Liver (tissue), 9 donors: ENCODE measurements around the gene BPIFB3. TPM values are rescaled to one million over a fixed set of nuclear protein-coding genes. Genes with fewer than 3 reads are reported as not detected.

Experiments used
- DNase-seq: peaks from one replicate; pipeline ENCODE4 v3.0.0-alpha.2; 2017; ENCODE audit warnings: low spot score
- H3K27ac ChIP-seq, 2 donors: one replicate each; pipeline ENCODE4 v1.7.0; 2013; ENCODE audit warnings: inconsistent platforms in 2 of 2, low read length in 2 of 2, control low read depth in 1 of 2, low read depth in 1 of 2, mild to moderate bottlenecking in 1 of 2
- H3K27me3 ChIP-seq, 4 donors: one replicate each; pipeline versions ENCODE4 v1.6.1 to v1.7.0; 2013; ENCODE audit warnings: low read length in 3 of 4, inconsistent platforms in 1 of 4, mild to moderate bottlenecking in 1 of 4, moderate library complexity in 1 of 4; ENCODE audit not compliant: control insufficient read depth in 4 of 4, insufficient read depth in 4 of 4
- H3K36me3 ChIP-seq, 4 donors: one replicate each; pipeline versions ENCODE4 v1.6.1 to v1.7.0; 2013; ENCODE audit warnings: low read length in 3 of 4, mild to moderate bottlenecking in 3 of 4, low read depth in 1 of 4, moderate library complexity in 1 of 4; ENCODE audit not compliant: control insufficient read depth in 4 of 4, insufficient read depth in 3 of 4
- H3K4me1 ChIP-seq, 4 donors: one replicate each; pipeline versions ENCODE4 v1.6.1 to v1.7.0; 2013; ENCODE audit warnings: low read length in 3 of 4, mild to moderate bottlenecking in 3 of 4, moderate library complexity in 1 of 4; ENCODE audit not compliant: control insufficient read depth in 4 of 4, insufficient read depth in 4 of 4
- H3K4me3 ChIP-seq, 3 donors: one replicate each; pipeline versions ENCODE4 v1.6.1 to v1.7.0; 2013; ENCODE audit warnings: low read length in 3 of 3, control low read depth in 1 of 3, low read depth in 1 of 3, mild to moderate bottlenecking in 1 of 3
- H3K9ac ChIP-seq, 2 donors: one replicate each; pipeline ENCODE4 v1.7.0; 2013; ENCODE audit warnings: low read length in 2 of 2, mild to moderate bottlenecking in 2 of 2, moderate library complexity in 2 of 2, control low read depth in 1 of 2, low read depth in 1 of 2
- H3K9me3 ChIP-seq, 4 donors: one replicate each; pipeline versions ENCODE4 v1.6.1 to v1.7.0; 2013; ENCODE audit warnings: low read length in 3 of 4; ENCODE audit not compliant: control insufficient read depth in 4 of 4
- CTCF ChIP-seq: fragments of 150-350 bp; IDR thresholded peaks from 2 replicates; pipeline ENCODE4 v1.5.1; 2017; ENCODE audit warnings: improper control_type of control experiment, low read depth, low read length; ENCODE audit not compliant: missing input control
- EGR1 ChIP-seq, 2 donors: IDR thresholded peaks; 2 replicates each; pipeline ENCODE4 v1.6.1; 2016 to 2018; ENCODE audit warnings: antibody characterized with exemption in 2 of 2, low read depth in 2 of 2
- FOXA1 ChIP-seq: IDR thresholded peaks from 2 replicates; pipeline ENCODE4 v1.6.1; 2016; ENCODE audit warnings: antibody characterized with exemption
- FOXA2 ChIP-seq: IDR thresholded peaks from 2 replicates; pipeline ENCODE4 v1.6.1; 2016; ENCODE audit warnings: antibody characterized with exemption
- GABPA ChIP-seq, 2 donors: IDR thresholded peaks in 1 of 2; conservative IDR thresholded peaks in 1 of 2; 2 replicates each; pipeline ENCODE4 v1.6.1; 2016; ENCODE audit warnings: antibody characterized with exemption in 2 of 2, mild to moderate bottlenecking in 1 of 2, moderate library complexity in 1 of 2
- HNF4A ChIP-seq, 2 donors: conservative IDR thresholded peaks; 2 replicates each; pipeline ENCODE4 v1.6.1; 2016; ENCODE audit warnings: antibody characterized with exemption in 2 of 2, mild to moderate bottlenecking in 2 of 2
- JUND ChIP-seq, 2 donors: IDR thresholded peaks; 2 replicates each; pipeline ENCODE4 v1.6.1; 2016; ENCODE audit warnings: antibody characterized with exemption in 2 of 2
- MAX ChIP-seq: IDR thresholded peaks from 2 replicates; pipeline ENCODE4 v1.6.1; 2016; ENCODE audit warnings: antibody characterized with exemption
- REST ChIP-seq: IDR thresholded peaks from 2 replicates; pipeline ENCODE4 v1.6.1; 2016; ENCODE audit warnings: antibody characterized with exemption, mild to moderate bottlenecking
- SP1 ChIP-seq: IDR thresholded peaks from 2 replicates; pipeline ENCODE4 v1.6.1; 2018; ENCODE audit warnings: antibody characterized with exemption, mild to moderate bottlenecking
- YY1 ChIP-seq: IDR thresholded peaks from 2 replicates; pipeline ENCODE4 v1.6.1; 2016; ENCODE audit warnings: antibody characterized with exemption, mild to moderate bottlenecking
- WGBS: extraction: QIAGEN DNeasy Blood & Tissue Kit; methylation state at CpG from one replicate; pipeline ENCODE4 v1.1.7; 2013; 5-methylcytosine and 5-hydroxymethylcytosine counted together
- polyA plus RNA-seq, 2 donors: library from polyadenylated mRNA; stranded (reverse) in 1 of 2; unstranded in 1 of 2; fragments of 200-250 nt in 1 of 2; fragments of >200 nt in 1 of 2; fragmentation: Nextera tagmentation in 1 of 2; extraction: Ambion mirVana in 1 of 2; gene quantifications; one replicate each; pipeline versions ENCODE4 v1.2.1 to v1.2.3, GENCODE V29; 2013 to 2015
- total RNA-seq, 2 donors: library from RNA; depleted of rRNA; stranded (reverse); fragments of >200 nt; gene quantifications; one replicate each; pipeline ENCODE4 v1.2.3, GENCODE V29; 2014
- donor health status: healthy.
- donor health status: healthy.
- donor health status: healthy.
- donor health status: healthy.
- donor health status: healthy.

The BPIFB3 gene
- total and polyA plus RNA-seq, 4 donors = not detected

- H3K27ac ChIP-seq = no peak overlapping the region
- WGBS = 72% methylated on average over 6 of the region's 6 CpGs
- TF ChIP-seq HNF4A (conservative IDR thresholded peaks at IDR 0.05) (no peak), YY1 (no peak), JUND (IDR thresholded peaks at IDR 0.05) (no peak), REST (no peak), FOXA2 (no peak), FOXA1 (no peak), GABPA (IDR thresholded peaks at IDR 0.05 in 1 of 2, conservative IDR thresholded peaks at IDR 0.05 in 1 of 2) (no peak), SP1 (no peak), MAX (no peak), EGR1 (IDR thresholded peaks at IDR 0.05; ENCODE audit: low read depth in 2 of 2) (no peak), CTCF (no peak)
- DNase-seq = no peak
- H3K9me3 ChIP-seq = no peaks in the 10 kb centered on the region
- H3K9ac ChIP-seq = no peak overlapping the region
- no peak overlapping the region for H3K4me3 ChIP-seq
- no peaks in the 10 kb centered on the region for H3K36me3 ChIP-seq
- peaks cover 0 to 2% (median 0%) of the 10 kb centered on the region in 4 donors for H3K27me3 ChIP-seq
- H3K4me1 ChIP-seq = no peaks in the 10 kb centered on the region
These were observed 30.1 kb upstream of the BPIFB3 start for GRCh38 chr20:33023439-33024242.

- H3K27me3 ChIP-seq = peaks cover 0 to 2% (median 0%) of the 10 kb centered on the region in 4 donors
- WGBS = 65% methylated on average over 1 of the region's 1 CpG
- H3K27ac ChIP-seq = no peak overlapping the region
- H3K9ac ChIP-seq = no peak overlapping the region
- H3K9me3 ChIP-seq = no peaks in the 10 kb centered on the region
- TF ChIP-seq REST = no peak
- no peak for TF ChIP-seq FOXA1
- H3K4me1 ChIP-seq = no peaks in the 10 kb centered on the region
- H3K4me3 ChIP-seq = no peak overlapping the region
- no peaks in the 10 kb centered on the region for H3K36me3 ChIP-seq
- DNase-seq = no peak
These were observed 29.5 kb upstream of the BPIFB3 start for GRCh38 chr20:33024243-33024560.
